ENCODE results near the gene VSIG10. TPM values are rescaled to one million over a fixed set of nuclear protein-coding genes. Genes with fewer than 3 reads are reported as not detected.
"Not testable (repeated sequence)": the region's sequence is repeated elsewhere in the genome, so short reads cannot be mapped to it uniquely, and the experiment has no call there.

The VSIG10 gene
- 1 to 10 TPM; 7.6 to 8.5 TPM for total RNA-seq

DNA sequence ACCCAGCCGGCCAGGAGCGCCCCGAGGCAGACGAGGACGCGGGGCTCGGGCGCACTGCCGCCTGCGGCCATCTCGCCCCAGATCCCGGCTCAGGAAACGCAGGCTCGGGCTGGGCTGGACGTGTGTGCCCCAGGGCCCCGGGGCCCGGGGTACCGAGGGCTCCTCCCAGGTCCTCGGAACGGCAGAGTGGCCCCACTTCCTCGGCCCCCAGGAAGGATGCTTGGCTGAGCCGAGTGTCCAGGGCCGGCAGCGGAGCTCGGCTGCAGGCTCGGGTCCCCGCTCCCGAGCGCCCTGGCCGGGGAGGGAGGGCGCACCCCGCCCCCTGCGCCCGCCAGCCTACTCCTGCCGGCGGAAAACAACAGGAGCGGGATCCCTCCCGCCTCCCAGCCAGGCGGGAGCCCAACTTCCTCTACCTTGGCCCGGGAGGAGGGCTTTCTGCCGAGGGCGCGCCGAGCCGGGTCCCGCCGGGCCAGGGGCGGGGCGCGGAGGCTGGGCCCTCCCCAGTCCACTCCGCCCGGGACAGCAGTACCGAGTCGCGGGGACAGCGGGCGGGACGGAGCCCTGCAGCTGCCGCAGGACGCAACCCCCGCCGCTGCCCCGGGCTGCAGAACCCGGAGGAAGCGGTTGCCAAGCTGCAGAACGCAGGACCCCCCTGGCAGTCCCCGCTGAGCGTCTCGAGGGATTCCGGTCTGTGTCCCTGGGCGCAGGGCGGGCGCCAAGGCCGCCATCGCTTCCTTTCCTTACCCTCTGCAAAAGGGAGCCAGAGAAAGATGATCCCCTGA is at the start of gene VSIG10:
VSIG10 (minus strand) TSS at position 411 of the 782 bp plus-strand sequence; CDS start at position 71, 340 bp downstream.
- Mint-ChIP-seq H3K27ac (no peak within 1 kb of the TSS), H3K4me3 (peak within 1 kb of the TSS; percentile 86), H3K36me3 (no peaks in the 10 kb centered on the region), H3K4me1 (peaks cover 9% of the 10 kb centered on the region), H3K9me3 (no peaks in the 10 kb centered on the region), H3K27me3 (peaks cover 25% of the 10 kb centered on the region)
- ATAC-seq (ENCODE audit: low read depth) = peak; percentile 75
- DNase-seq = peak; percentile 58
- POLR2A ChIA-PET = interaction anchor here (0.6 kb wide), 1 partner anchor 38 kb away, joined by 3 read pairs; no protein-coding TSS in a partner anchor

- Mint-ChIP-seq H3K4me1 (no peaks in the 10 kb centered on the region), H3K36me3 (peaks cover 4% of the 10 kb centered on the region), H3K27me3 (no peaks in the 10 kb centered on the region), H3K9me3 (no peaks in the 10 kb centered on the region), H3K4me3 (no peak overlapping the region), H3K27ac (no peak overlapping the region)
- ATAC-seq (ENCODE audit: low read depth) (no peak), DNase-seq (no peak)
- POLR2A ChIA-PET = no interaction called here
These were observed 47.9 kb upstream of the VSIG10 start for GRCh38 chr12:118151755-118152154.

- ATAC-seq (ENCODE audit: low read depth) (no peak), DNase-seq (no peak)
- POLR2A ChIA-PET = no interaction called here
- Mint-ChIP-seq H3K4me1 (no peaks in the 10 kb centered on the region), H3K9me3 (no peaks in the 10 kb centered on the region), H3K36me3 (peaks cover 8% of the 10 kb centered on the region), H3K27ac (no peak overlapping the region), H3K27me3 (no peaks in the 10 kb centered on the region), H3K4me3 (no peak overlapping the region)
These were observed 46.8 kb upstream of the VSIG10 start for GRCh38 chr12:118150625-118151024.

- POLR2A ChIA-PET = no interaction called here
These were observed 44.5 kb upstream of the VSIG10 start for GRCh38 chr12:118148287-118148686.

GRCh38 chr12:118145798-118146156 is 42.0 kb upstream of the VSIG10 start:
- no peak overlapping the region for H3K27ac Mint-ChIP-seq
- DNase-seq (no peak), ATAC-seq (ENCODE audit: low read depth) (no peak)
- POLR2A ChIA-PET = interaction anchor here (0.6 kb wide), 1 partner anchor 9 kb away, joined by 4 read pairs; no protein-coding TSS in a partner anchor
- H3K4me1 Mint-ChIP-seq = no peaks in the 10 kb centered on the region
- H3K4me3 Mint-ChIP-seq = no peak overlapping the region
- no peaks in the 10 kb centered on the region for H3K27me3 Mint-ChIP-seq
- peaks cover 25% of the 10 kb centered on the region for H3K36me3 Mint-ChIP-seq
- H3K9me3 Mint-ChIP-seq = no peaks in the 10 kb centered on the region

More at GRCh38 chr12:118148287-118148686, 44.5 kb upstream of the VSIG10 start:
- peaks cover 14% of the 10 kb centered on the region for H3K36me3 Mint-ChIP-seq
- H3K4me3 Mint-ChIP-seq = no peak overlapping the region
- no peak overlapping the region for H3K27ac Mint-ChIP-seq
- no peaks in the 10 kb centered on the region for H3K9me3 Mint-ChIP-seq
- no peaks in the 10 kb centered on the region for H3K4me1 Mint-ChIP-seq
- DNase-seq (no peak), ATAC-seq (ENCODE audit: low read depth) (no peak)
- no peaks in the 10 kb centered on the region for H3K27me3 Mint-ChIP-seq

DNA sequence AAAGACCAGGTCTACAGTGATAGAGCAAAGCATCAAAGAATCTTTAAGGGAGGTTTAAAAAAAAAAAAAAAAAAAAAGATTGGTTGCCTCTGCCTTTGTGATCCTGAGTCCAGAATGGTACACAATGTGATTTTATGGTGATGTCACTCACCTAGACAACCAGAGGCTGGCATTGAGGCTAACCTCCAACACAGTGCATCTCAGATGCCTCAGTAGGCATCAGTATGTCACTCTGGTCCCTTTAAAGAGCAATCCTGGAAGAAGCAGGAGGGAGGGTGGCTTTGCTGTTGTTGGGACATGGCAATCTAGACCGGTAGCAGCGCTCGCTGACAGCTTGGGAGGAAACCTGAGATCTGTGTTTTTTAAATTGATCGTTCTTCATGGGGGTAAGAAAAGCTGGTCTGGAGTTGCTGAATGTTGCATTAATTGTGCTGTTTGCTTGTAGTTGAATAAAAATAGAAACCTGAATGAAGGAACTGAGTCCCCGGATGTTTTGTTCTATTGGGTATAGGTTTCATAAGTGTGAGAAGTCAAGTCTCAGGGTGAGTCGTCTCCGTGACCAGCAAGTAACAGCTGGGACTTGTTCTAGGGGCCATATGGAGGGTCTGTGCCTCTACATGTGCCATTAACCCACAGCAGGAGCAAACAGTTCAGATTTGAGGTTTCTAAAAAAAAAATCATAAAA is 41.4 kb upstream of the VSIG10 start:
- no peak overlapping the region for H3K27ac Mint-ChIP-seq
- H3K36me3 Mint-ChIP-seq = peaks cover 28% of the 10 kb centered on the region
- H3K27me3 Mint-ChIP-seq = no peaks in the 10 kb centered on the region
- no peaks in the 10 kb centered on the region for H3K9me3 Mint-ChIP-seq
- H3K4me3 Mint-ChIP-seq = no peak overlapping the region
- POLR2A ChIA-PET = no interaction called here
- DNase-seq (no peak), ATAC-seq (ENCODE audit: low read depth) (no peak)
- H3K4me1 Mint-ChIP-seq = no peaks in the 10 kb centered on the region

DNA sequence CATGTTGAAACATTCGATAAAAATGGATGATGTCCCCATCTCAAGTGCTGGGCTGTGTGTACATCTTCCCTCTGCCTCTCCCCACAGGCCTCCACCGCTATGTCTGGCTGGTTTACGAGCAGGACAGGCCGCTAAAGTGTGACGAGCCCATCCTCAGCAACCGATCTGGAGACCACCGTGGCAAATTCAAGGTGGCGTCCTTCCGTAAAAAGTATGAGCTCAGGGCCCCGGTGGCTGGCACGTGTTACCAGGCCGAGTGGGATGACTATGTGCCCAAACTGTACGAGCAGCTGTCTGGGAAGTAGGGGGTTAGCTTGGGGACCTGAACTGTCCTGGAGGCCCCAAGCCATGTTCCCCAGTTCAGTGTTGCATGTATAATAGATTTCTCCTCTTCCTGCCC is 40.7 kb upstream of the VSIG10 start:
- Mint-ChIP-seq H3K27me3 (no peaks in the 10 kb centered on the region), H3K4me3 (no peak overlapping the region), H3K36me3 (peaks cover 32% of the 10 kb centered on the region), H3K9me3 (no peaks in the 10 kb centered on the region), H3K4me1 (no peaks in the 10 kb centered on the region), H3K27ac (no peak overlapping the region)
- no peak for DNase-seq
- POLR2A ChIA-PET = no interaction called here
- ATAC-seq (ENCODE audit: low read depth) = no peak

DNA sequence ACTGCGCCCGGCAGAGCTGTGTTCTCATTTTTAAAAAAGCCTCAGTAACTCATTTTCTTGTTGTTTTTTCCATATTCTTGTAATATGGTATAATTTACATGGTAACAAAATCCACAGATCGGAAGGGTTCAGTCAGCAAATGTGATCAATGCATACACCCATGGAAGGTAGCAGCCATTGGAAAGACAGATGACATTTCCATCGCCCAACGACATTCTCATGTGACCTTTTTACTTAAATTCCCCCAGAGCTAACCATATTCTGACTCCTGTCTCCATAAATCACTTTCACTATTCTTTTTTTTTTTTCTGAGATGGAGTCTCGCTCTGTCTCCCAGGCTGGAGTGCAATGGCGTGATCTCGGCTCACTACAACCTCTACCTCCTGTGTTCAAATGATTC is 37.0 kb upstream of the VSIG10 start:
- DNase-seq (no peak), ATAC-seq (ENCODE audit: low read depth) (no peak)
- POLR2A ChIA-PET = interaction anchor here (0.5 kb wide), 1 partner anchor 977 kb away, joined by 3 read pairs; no protein-coding TSS in a partner anchor
- Mint-ChIP-seq H3K4me3 (no peak overlapping the region), H3K36me3 (peaks cover 33% of the 10 kb centered on the region), H3K27me3 (no peaks in the 10 kb centered on the region), H3K27ac (no peak overlapping the region), H3K9me3 (no peaks in the 10 kb centered on the region), H3K4me1 (peaks cover 10% of the 10 kb centered on the region)

GRCh38 chr12:118137148-118137678 is 33.4 kb upstream of the VSIG10 start:
- DNase-seq (no peak), ATAC-seq (ENCODE audit: low read depth) (no peak)
- peaks cover 23% of the 10 kb centered on the region for H3K36me3 Mint-ChIP-seq
- H3K4me1 Mint-ChIP-seq = peaks cover 17% of the 10 kb centered on the region
- POLR2A ChIA-PET = interaction anchor here (0.6 to 2.8 kb wide), 4 partner anchors 71 to 237 kb away, joined by 3 to 12 read pairs (median 4); no protein-coding TSS in a partner anchor
- peak overlapping the region; percentile 67 for H3K27ac Mint-ChIP-seq
- peak overlapping the region; percentile 94 for H3K4me3 Mint-ChIP-seq
- H3K27me3 Mint-ChIP-seq = no peaks in the 10 kb centered on the region
- no peaks in the 10 kb centered on the region for H3K9me3 Mint-ChIP-seq

GRCh38 chr12:118136559-118137003 is 32.8 kb upstream of the VSIG10 start:
- no peaks in the 10 kb centered on the region for H3K9me3 Mint-ChIP-seq
- ATAC-seq (ENCODE audit: low read depth) = peak; percentile 14
- no peak for DNase-seq
- H3K4me3 Mint-ChIP-seq = peak overlapping the region; percentile 94
- H3K4me1 Mint-ChIP-seq = peaks cover 21% of the 10 kb centered on the region
- POLR2A ChIA-PET = interaction anchor here (0.6 to 2.8 kb wide), 10 partner anchors 18 to 240 kb away, joined by 3 to 12 read pairs (median 4); partner anchors contain the start of gene SUDS3
- H3K36me3 Mint-ChIP-seq = peaks cover 20% of the 10 kb centered on the region
- H3K27me3 Mint-ChIP-seq = no peaks in the 10 kb centered on the region
- peak overlapping the region; percentile 67 for H3K27ac Mint-ChIP-seq

DNA sequence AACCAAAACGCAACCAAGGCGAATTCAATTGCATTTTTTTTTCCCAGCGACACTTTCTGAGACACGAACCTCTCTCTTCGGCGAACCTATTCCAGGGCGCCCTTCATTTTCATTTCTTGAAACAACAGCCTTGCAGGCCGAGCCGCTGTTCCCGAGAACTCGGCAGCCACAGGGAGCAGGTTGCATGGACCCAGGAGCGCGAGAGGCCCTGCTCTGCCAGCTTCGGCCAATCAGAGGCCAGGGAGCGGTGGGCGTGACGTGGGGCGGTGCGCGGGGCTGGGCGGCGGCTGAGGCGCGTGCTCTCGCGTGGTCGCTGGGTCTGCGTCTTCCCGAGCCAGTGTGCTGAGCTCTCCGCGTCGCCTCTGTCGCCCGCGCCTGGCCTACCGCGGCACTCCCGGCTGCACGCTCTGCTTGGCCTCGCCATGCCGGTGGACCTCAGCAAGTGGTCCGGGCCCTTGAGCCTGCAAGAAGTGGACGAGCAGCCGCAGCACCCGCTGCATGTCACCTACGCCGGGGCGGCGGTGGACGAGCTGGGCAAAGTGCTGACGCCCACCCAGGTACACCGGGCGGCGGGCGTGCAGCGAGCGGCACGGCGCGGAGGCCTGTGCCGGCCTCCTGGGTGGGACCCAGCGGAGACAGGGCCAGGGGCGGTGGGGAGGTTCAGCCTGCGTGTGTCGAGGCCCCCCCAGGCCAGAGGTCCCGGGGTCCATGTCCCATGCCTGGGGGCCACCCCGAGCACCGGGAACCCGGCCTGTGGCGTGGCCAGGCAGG is 32.2 kb upstream of the VSIG10 start, which contains the start of gene PEBP1:
PEBP1 (plus strand) TSS at position 337 of the 771 bp plus-strand sequence; CDS start at position 423, 86 bp downstream.
- DNase-seq (peak; percentile 96), ATAC-seq (ENCODE audit: low read depth) (peak; percentile 100)
- H3K36me3 Mint-ChIP-seq = peaks cover 16% of the 10 kb centered on the region
- no peaks in the 10 kb centered on the region for H3K27me3 Mint-ChIP-seq
- H3K4me3 Mint-ChIP-seq = peak within 1 kb of the TSS; percentile 94
- H3K4me1 Mint-ChIP-seq = peaks cover 21% of the 10 kb centered on the region
- H3K9me3 Mint-ChIP-seq = no peaks in the 10 kb centered on the region
- POLR2A ChIA-PET = interaction anchor here (0.6 to 2.8 kb wide), 16 partner anchors 14 to 241 kb away, joined by 3 to 12 read pairs (median 4); partner anchors contain the start of genes SUDS3, TAOK3 and WSB2
- peak within 1 kb of the TSS; percentile 81 for H3K27ac Mint-ChIP-seq

- DNase-seq; H3K4me3 Mint-ChIP-seq; POLR2A ChIA-PET; H3K27ac Mint-ChIP-seq; H3K27me3 Mint-ChIP-seq; H3K4me1 Mint-ChIP-seq; H3K36me3 Mint-ChIP-seq; ATAC-seq (ENCODE audit: low read depth); H3K9me3 Mint-ChIP-seq: not testable (repeated sequence)
These were observed 25.6 kb upstream of the VSIG10 start for GRCh38 chr12:118129436-118129835.

- H3K4me1 Mint-ChIP-seq = peaks cover 4% of the 10 kb centered on the region
- no peaks in the 10 kb centered on the region for H3K36me3 Mint-ChIP-seq
- ATAC-seq (ENCODE audit: low read depth) (no peak), DNase-seq (no peak)
- POLR2A ChIA-PET = no interaction called here
- H3K27me3 Mint-ChIP-seq = no peaks in the 10 kb centered on the region
- no peak overlapping the region for H3K27ac Mint-ChIP-seq
- H3K9me3 Mint-ChIP-seq = no peaks in the 10 kb centered on the region
- no peak overlapping the region for H3K4me3 Mint-ChIP-seq
These were observed 24.1 kb upstream of the VSIG10 start for GRCh38 chr12:118127867-118128266.

Measured in activated naive CD8-positive, alpha-beta T cell treated with anti-CD3 and anti-CD28 coated beads, Interleukin-2, amount 10 ng/mL, durations not matched to agents 7 days and 5 days (primary cell).